HCT116 (cell line): Measurements from ENCODE around the gene IRS1. TPM values are rescaled to one million over a fixed set of nuclear protein-coding genes. Genes with fewer than 3 reads are reported as not detected.

Experiments
- ATAC-seq: fragments of 200-7000 bp; cut with Tn5 transposase; 2 replicates; pipeline ENCODE4 v1.9.1; 2020; ENCODE audit warnings: mild to moderate bottlenecking, moderate library complexity
- BruUV-seq: library from RNA; stranded (reverse); fragments of 400-500 nt; replicated peaks from 2 replicates; lab custom pipeline; 2021; lab: Mats Ljungman, UMichigan
- CTCF ChIA-PET: fragments of 300-600 bp; sonication (Branson Sonifier 250); formaldehyde crosslinking; loops from one replicate; lab custom pipeline; 2021; ENCODE audit warnings: antibody characterized with exemption; lab: Charles Lee
- POLR2A ChIA-PET: fragments of 300-600, 350-600 bp; sonication (Branson Sonifier 250); formaldehyde crosslinking; loops from one replicate; lab custom pipeline; 2021; ENCODE audit warnings: antibody characterized with exemption; lab: Charles Lee
- RAD21 ChIA-PET, 2 experiments: fragments of 300-600 bp; sonication (Branson Sonifier 250); formaldehyde crosslinking; loops; one replicate each; lab custom pipeline; 2023; ENCODE audit warnings: low total read pairs in 2 of 2; ENCODE audit not compliant: uncharacterized antibody in 2 of 2, unreplicated experiment in 2 of 2, low non-redundant PET in 1 of 2; lab: Charles Lee
- DNase-seq: peaks from one replicate; pipeline ENCODE4 v3.0.0-alpha.2; 2010; ENCODE audit warnings: low read depth, low spot score
- H2AFZ ChIP-seq: fragments of 200-600 bp; shearing (Covaris generic), sonication (generic); 2 replicates; pipeline ENCODE4 v1.6.1; 2017; ENCODE audit warnings: low read depth, mixed run types, mixed read lengths, antibody characterized with exemption, low read length; ENCODE audit not compliant: poor library complexity, severe bottlenecking
- H3K27ac ChIP-seq: 2 replicates; pipeline ENCODE4 v1.5.1; 2012; ENCODE audit warnings: low read depth, low read length
- H3K27me3 ChIP-seq: fragments of 200-600 bp; sonication (generic); 2 replicates; pipeline ENCODE4 v1.6.1; 2016; ENCODE audit warnings: mixed run types, low read length, mixed read lengths; ENCODE audit not compliant: insufficient read depth
- H3K36me3 ChIP-seq, 2 experiments: fragments of 200-500 bp in 1 of 2; fragments of 200-600 bp in 1 of 2; sonication (Bioruptor generic) in 1 of 2; sonication (generic) in 1 of 2; 2 replicates each; pipeline versions ENCODE4 v1.5.1 to v1.6.1; 2014 to 2016; ENCODE audit warnings: low read length in 2 of 2, inconsistent platforms in 1 of 2, mixed read lengths in 1 of 2, mixed run types in 1 of 2; ENCODE audit not compliant: insufficient read depth in 2 of 2, control insufficient read depth in 1 of 2
- H3K4me1 ChIP-seq, 2 experiments: fragments of 200-600 bp in 1 of 2; sonication (generic) in 1 of 2; 2 replicates each; pipeline versions ENCODE4 v1.5.1 to v1.6.1; 2012 to 2017; ENCODE audit warnings: low read length in 2 of 2, inconsistent platforms in 1 of 2, mild to moderate bottlenecking in 1 of 2, mixed read lengths in 1 of 2, mixed run types in 1 of 2, moderate library complexity in 1 of 2; ENCODE audit not compliant: insufficient read depth in 2 of 2, control insufficient read depth in 1 of 2
- H3K4me2 ChIP-seq: fragments of 200-600 bp; sonication (generic); 2 replicates; pipeline ENCODE4 v1.6.1; 2017; ENCODE audit warnings: mixed run types, low read length, mixed read lengths
- H3K4me3 ChIP-seq, 2 experiments: fragments of 200-600 bp in 1 of 2; sonication (generic) in 1 of 2; replicated peaks in 1 of 2; 2 replicates each; pipeline ENCODE4 v1.5.1; 2011 to 2016; ENCODE audit warnings: low read length in 2 of 2, control low read depth in 1 of 2, low read depth in 1 of 2, mild to moderate bottlenecking in 1 of 2, mixed read lengths in 1 of 2, mixed run types in 1 of 2
- H3K79me2 ChIP-seq: fragments of 200-600 bp; sonication (generic); 2 replicates; pipeline ENCODE4 v1.6.1; 2017; ENCODE audit warnings: mild to moderate bottlenecking, mixed run types, low read length, moderate library complexity, mixed read lengths; ENCODE audit not compliant: insufficient read depth
- H3K9ac ChIP-seq: fragments of 200-600 bp; sonication (generic); 2 replicates; pipeline ENCODE4 v1.6.1; 2016; ENCODE audit warnings: low read length, mixed read lengths
- H3K9me2 ChIP-seq: fragments of 200-600 bp; sonication (generic), shearing (Covaris generic); 2 replicates; pipeline ENCODE4 v1.6.1; 2017; ENCODE audit warnings: mixed run types, mild to moderate bottlenecking, moderate library complexity; ENCODE audit not compliant: insufficient read depth
- H3K9me3 ChIP-seq, 2 experiments: fragments of 200-500 bp in 1 of 2; fragments of 200-600 bp in 1 of 2; sonication (Bioruptor generic) in 1 of 2; sonication (generic) in 1 of 2; 2 replicates each; pipeline ENCODE4 v1.6.1; 2014 to 2017; ENCODE audit warnings: low read length in 2 of 2, mixed read lengths in 2 of 2, inconsistent platforms in 1 of 2, low read depth in 1 of 2, mild to moderate bottlenecking in 1 of 2, mixed run types in 1 of 2, moderate library complexity in 1 of 2; ENCODE audit not compliant: control insufficient read depth in 1 of 2, insufficient read depth in 1 of 2
- H4K20me1 ChIP-seq: fragments of 200-600 bp; sonication (generic), shearing (Covaris generic); 2 replicates; pipeline ENCODE4 v1.6.1; 2017; ENCODE audit warnings: mixed run types, mild to moderate bottlenecking, moderate library complexity; ENCODE audit not compliant: insufficient read depth
- ATF3 ChIP-seq: IDR thresholded peaks from 2 replicates; pipeline ENCODE4 v1.6.1; 2012
- ELF1 ChIP-seq: IDR thresholded peaks from 2 replicates; pipeline ENCODE4 v1.6.1; 2012; ENCODE audit warnings: low read depth, borderline replicate concordance
- FOSL1 ChIP-seq: IDR thresholded peaks from 2 replicates; pipeline ENCODE4 v1.6.1; 2012; ENCODE audit warnings: low read depth
- JUND ChIP-seq: IDR thresholded peaks from 2 replicates; pipeline ENCODE4 v1.6.1; 2012
- POLR2A ChIP-seq: IDR thresholded peaks from 2 replicates; pipeline ENCODE4 v1.7.0; 2011; ENCODE audit warnings: borderline replicate concordance; ENCODE audit not compliant: insufficient read depth, insufficient read length; ENCODE audit errors: extremely low read depth
- POLR2AphosphoS5 ChIP-seq: IDR thresholded peaks from 2 replicates; pipeline ENCODE4 v1.6.1; 2011; ENCODE audit warnings: mild to moderate bottlenecking, low read depth, low read length, moderate library complexity
- RAD21 ChIP-seq: IDR thresholded peaks from 2 replicates; pipeline ENCODE4 v1.6.1; 2012; ENCODE audit warnings: low read depth, mild to moderate bottlenecking
- REST ChIP-seq: IDR thresholded peaks from 2 replicates; pipeline ENCODE4 v1.6.1; 2012; ENCODE audit warnings: low read depth
- ZNF274 ChIP-seq: fragments of 200-500 bp; sonication (Bioruptor generic); IDR thresholded peaks from 2 replicates; pipeline ENCODE4 v1.6.1; 2014; ENCODE audit warnings: mild to moderate bottlenecking, low read depth, low read length, inconsistent platforms
- intact Hi-C: fragments of 100-400 bp; cut with micrococcal nuclease; formaldehyde crosslinking; loops from 2 replicates; pipeline ENCODE4 v1.10.0; 2022
- total RNA-seq: library from RNA; stranded (reverse); gene quantifications from one replicate; pipeline ENCODE4 v1.2.1, GENCODE V29; 2021; ENCODE audit not compliant: unreplicated experiment

Gene IRS1
- total RNA-seq, 1 experiment from 2014 or later, result 88.8 TPM

- Histone ChIP-seq H3K9ac (no peak overlapping the region), H3K27ac (peak overlapping the region; percentile 61), H4K20me1 (no peaks in the 10 kb centered on the region), H3K4me1 (peaks cover 32 to 33% of the 10 kb centered on the region in 2 experiments; a peak in 3 of 4 replicates), H3K4me3 (no peak overlapping the region), H3K9me3 (no peaks in the 10 kb centered on the region), H2AFZ (no peak overlapping the region), H3K9me2 (no peaks in the 10 kb centered on the region), H3K79me2 (peaks cover 94% of the 10 kb centered on the region), H3K27me3 (no peaks in the 10 kb centered on the region), H3K4me2 (no peak overlapping the region), H3K36me3 (peaks cover 3 to 37% of the 10 kb centered on the region in 2 experiments; a peak in 2 of 4 replicates)
- ATAC-seq, result no peak
- TF ChIP-seq RAD21, result no peak
- no peak for TF ChIP-seq ELF1
- no peak for TF ChIP-seq ZNF274
- TF ChIP-seq FOSL1, result no peak
- TF ChIP-seq POLR2A, result no peak
- no peak; the same call in 1 of the 2 replicates for TF ChIP-seq POLR2AphosphoS5
- ChIA-PET POLR2A (no interaction called here), CTCF (no interaction called here), RAD21 (no interaction called here)
- BruUV-seq, result no TSS peak
- intact Hi-C loops, result no loop called here
- no peak for DNase-seq
Observed at GRCh38 chr2:226782092-226782713, 17.4 kb downstream of the IRS1 start.

- ATAC-seq, result no peak
- RAD21 ChIA-PET, result no interaction called here
- Histone ChIP-seq H3K9me2 (no peaks in the 10 kb centered on the region), H3K36me3 (peaks cover 0 to 39% of the 10 kb centered on the region in 2 experiments; a peak in 3 of 4 replicates), H3K4me1 (peaks cover 32 to 33% of the 10 kb centered on the region in 2 experiments; a peak in 3 of 4 replicates), H3K4me3 (no peak overlapping the region), H3K27me3 (no peaks in the 10 kb centered on the region), H3K9me3 (no peaks in the 10 kb centered on the region), H3K79me2 (peaks cover 98% of the 10 kb centered on the region), H3K9ac (no peak overlapping the region), H3K27ac (peak overlapping the region; percentile 61), H2AFZ (no peak overlapping the region), H3K4me2 (no peak overlapping the region), H4K20me1 (no peaks in the 10 kb centered on the region)
- POLR2A ChIA-PET, result no interaction called here
- DNase-seq, result no peak
- no peak for TF ChIP-seq ATF3
- TF ChIP-seq REST, result no peak
- TF ChIP-seq JUND, result no peak
- CTCF ChIA-PET, result interaction anchor here (1.0 kb wide), 1 partner anchor 19 kb away, joined by 3 read pairs; no protein-coding TSS in a partner anchor
- intact Hi-C loops, result no loop called here
- no TSS peak for BruUV-seq
Observed at GRCh38 chr2:226780431-226780830, 19.2 kb downstream of the IRS1 start.
